ENCODE data around the gene TMEM82.

Gene TMEM82

GRCh38 chr1:15722411-15722810 lies 19.9 kb upstream of the TMEM82 start:
- DNase-seq: no peak

GRCh38 chr1:15722836-15723532 lies 19.3 kb upstream of the TMEM82 start:
- DNase-seq: no peak

GRCh38 chr1:15723631-15724246 lies 18.6 kb upstream of the TMEM82 start:
- no peak for DNase-seq

- no peak for DNase-seq
Observed at GRCh38 chr1:15724949-15725880, 17.1 kb upstream of the TMEM82 start.

- no peak for DNase-seq
Observed at GRCh38 chr1:15726508-15726907, 15.8 kb upstream of the TMEM82 start.

- DNase-seq: no peak
Observed at GRCh38 chr1:15727021-15727420, 15.3 kb upstream of the TMEM82 start.

GRCh38 chr1:15727424-15727823 lies 14.9 kb upstream of the TMEM82 start:
- DNase-seq: no peak

- no peak for DNase-seq
Observed at GRCh38 chr1:15727866-15728534, 14.3 kb upstream of the TMEM82 start.

GRCh38 chr1:15728937-15729657 lies 13.2 kb upstream of the TMEM82 start:
- no peak for DNase-seq

- no peak for DNase-seq
Observed at GRCh38 chr1:15730423-15730822, 11.9 kb upstream of the TMEM82 start.

- no peak for DNase-seq
Observed at GRCh38 chr1:15730936-15731335, 11.4 kb upstream of the TMEM82 start.

GRCh38 chr1:15731735-15732685 lies 10.3 kb upstream of the TMEM82 start:
- no peak for DNase-seq

GRCh38 chr1:15732686-15733081 lies 9.6 kb upstream of the TMEM82 start:
- DNase-seq: no peak

GRCh38 chr1:15733218-15733725 lies 9.0 kb upstream of the TMEM82 start:
- no peak for DNase-seq

GRCh38 chr1:15733726-15734226 lies 8.5 kb upstream of the TMEM82 start:
- DNase-seq: no peak

- DNase-seq: no peak
Observed at GRCh38 chr1:15734296-15734695, 8.0 kb upstream of the TMEM82 start.

- DNase-seq: no peak
Observed at GRCh38 chr1:15734901-15735300, 7.4 kb upstream of the TMEM82 start.

- peak in 1 of 2 experiments; percentile 6 for DNase-seq
Observed at GRCh38 chr1:15735304-15736037, 6.8 kb upstream of the TMEM82 start.

GRCh38 chr1:15736038-15736891 lies 6.0 kb upstream of the TMEM82 start, which contains the start of gene SLC25A34:
Gene SLC25A34, plus strand, starts transcription at chr1:15736258. Its CDS starts 228 bp downstream, at chr1:15736486.
- DNase-seq: no peak
